Testis (tissue), 3 donors: Measurements from ENCODE around the gene CENPX. TPM values are rescaled to one million over a fixed set of nuclear protein-coding genes. Genes with fewer than 3 reads are reported as not detected.

Experiments
- DNase-seq: peaks from one replicate; pipeline ENCODE4 v3.0.0-alpha.2; 2019
- H3K27ac ChIP-seq, 2 donors: fragments of 200-600 bp; sonication (generic); one replicate each; pipeline ENCODE4 v1.5.1; 2019
- H3K27me3 ChIP-seq: fragments of 200-600 bp; sonication (generic); one replicate; pipeline ENCODE4 v1.5.1; 2019
- H3K36me3 ChIP-seq: fragments of 200-600 bp; sonication (generic); one replicate; pipeline ENCODE4 v1.5.1; 2017; ENCODE audit warnings: low read depth; ENCODE audit errors: missing control alignments
- H3K4me1 ChIP-seq: fragments of 200-600 bp; sonication (generic); one replicate; pipeline ENCODE4 v1.5.1; 2019
- H3K4me3 ChIP-seq, 2 donors: fragments of 200-600 bp; sonication (generic); one replicate each; pipeline ENCODE4 v1.5.1; 2017 to 2019
- H3K9me3 ChIP-seq: fragments of 200-600 bp; sonication (generic); one replicate; pipeline ENCODE4 v1.5.1; 2017
- CTCF ChIP-seq, 3 experiments: fragments of 450-650 bp in 2 of 3; fragments of 200-600 bp in 1 of 3; sonication (generic) in 1 of 3; IDR thresholded peaks; one replicate each; pipeline ENCODE4 v1.5.1; 2016 to 2019; ENCODE audit warnings: antibody characterized with exemption in 3 of 3, mild to moderate bottlenecking in 2 of 3, moderate library complexity in 1 of 3
- POLR2A ChIP-seq: fragments of 450-650 bp; IDR thresholded peaks from one replicate; pipeline ENCODE4 v1.6.1; 2017; ENCODE audit warnings: antibody characterized with exemption, mild to moderate bottlenecking, moderate library complexity
- WGBS, 2 donors: methylation state at CpG; one replicate each; pipeline ENCODE4 v1.1.5; 2018; 5-methylcytosine and 5-hydroxymethylcytosine counted together
- intact Hi-C: fragments of 100-400 bp; cut with DNase I; formaldehyde crosslinking; loops from one replicate; pipeline ENCODE4 v1.15.1; 2023; ENCODE audit warnings: low total_unique reads
- polyA plus RNA-seq: library from polyadenylated mRNA; stranded (reverse); fragments of 350-450 nt; fragmentation: Illumina TruSeq; extraction: RNeasy Lipid Tissue Mini Kit (QIAGEN cat#74804); gene quantifications from one replicate; pipeline ENCODE4 v1.2.3, GENCODE V29; 2014; ENCODE audit warnings: low read depth, low replicate concordance; ENCODE audit not compliant: insufficient read depth
- total RNA-seq, 2 donors: library from RNA; depleted of rRNA; stranded (reverse); fragments of >200 nt; gene quantifications; one replicate each; pipeline ENCODE4 v1.2.3, GENCODE V29; 2016

The CENPX gene
- total and polyA plus RNA-seq, 3 donors from 2014 or later, result 43.0 to 51.8 (median 43.5) TPM

GRCh38 chr17:82061047-82061925, 38.6 kb upstream of the CENPX start:
- Histone ChIP-seq H3K9me3 (no peaks in the 10 kb centered on the region), H3K4me3 (no peak overlapping the region), H3K36me3 (no peaks in the 10 kb centered on the region), H3K4me1 (peaks cover 15% of the 10 kb centered on the region), H3K27ac (no peak overlapping the region), H3K27me3 (no peaks in the 10 kb centered on the region)
- intact Hi-C loops, result no loop called here
- 86% methylated on average over 30 of the region's 34 CpGs; no CpG with 5 or more reads in 1 of the 2 donors for WGBS, 2 donors
- TF ChIP-seq CTCF (IDR thresholded peaks at IDR 0.05) (no peak), POLR2A (no peak)
- no peak for DNase-seq

- no peak for DNase-seq
- peaks cover 11% of the 10 kb centered on the region for H3K4me1 ChIP-seq
- no peak overlapping the region for H3K27ac ChIP-seq
- intact Hi-C loops, result no loop called here
- H3K27me3 ChIP-seq, result no peaks in the 10 kb centered on the region
- TF ChIP-seq POLR2A (no peak), CTCF (IDR thresholded peaks at IDR 0.05) (no peak)
- no peaks in the 10 kb centered on the region for H3K9me3 ChIP-seq
- no peaks in the 10 kb centered on the region for H3K36me3 ChIP-seq
- H3K4me3 ChIP-seq, result no peak overlapping the region
- WGBS, 2 donors, result 85 to 87% methylated on average over 9 to 14 of the region's 14 CpGs
These were observed 37.9 kb upstream of the CENPX start for GRCh38 chr17:82060614-82061013.

DNA sequence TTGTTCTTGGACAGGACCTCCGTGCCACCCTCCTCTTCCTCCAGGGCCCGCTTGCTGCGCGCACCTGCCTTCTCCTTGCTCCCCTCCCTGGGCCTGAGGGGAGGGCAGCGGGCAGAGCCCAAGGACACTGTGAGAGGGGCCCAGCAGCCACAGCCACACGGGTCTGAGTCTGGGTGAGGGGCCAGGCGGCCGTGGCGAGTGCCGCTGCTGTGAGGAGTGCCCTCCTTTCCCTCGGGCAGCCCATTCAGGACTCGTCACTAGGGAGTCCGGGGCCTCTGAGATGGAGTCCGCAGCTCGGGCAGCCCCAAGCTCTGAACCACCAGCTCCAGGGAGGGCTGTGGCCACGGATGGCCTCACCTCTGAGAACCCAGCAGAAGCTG, 37.3 kb upstream of the CENPX start:
- no peaks in the 10 kb centered on the region for H3K9me3 ChIP-seq
- H3K36me3 ChIP-seq, result no peaks in the 10 kb centered on the region
- DNase-seq, result no peak
- no peak for TF ChIP-seq CTCF (IDR thresholded peaks at IDR 0.05)
- no peak for TF ChIP-seq POLR2A
- H3K4me1 ChIP-seq, result peaks cover 10% of the 10 kb centered on the region
- H3K27ac ChIP-seq, result no peak overlapping the region
- H3K27me3 ChIP-seq, result no peaks in the 10 kb centered on the region
- WGBS, 2 donors, result 78 to 100% methylated on average over 2 to 16 of the region's 16 CpGs
- H3K4me3 ChIP-seq, result no peak overlapping the region
- intact Hi-C loops, result no loop called here

DNA sequence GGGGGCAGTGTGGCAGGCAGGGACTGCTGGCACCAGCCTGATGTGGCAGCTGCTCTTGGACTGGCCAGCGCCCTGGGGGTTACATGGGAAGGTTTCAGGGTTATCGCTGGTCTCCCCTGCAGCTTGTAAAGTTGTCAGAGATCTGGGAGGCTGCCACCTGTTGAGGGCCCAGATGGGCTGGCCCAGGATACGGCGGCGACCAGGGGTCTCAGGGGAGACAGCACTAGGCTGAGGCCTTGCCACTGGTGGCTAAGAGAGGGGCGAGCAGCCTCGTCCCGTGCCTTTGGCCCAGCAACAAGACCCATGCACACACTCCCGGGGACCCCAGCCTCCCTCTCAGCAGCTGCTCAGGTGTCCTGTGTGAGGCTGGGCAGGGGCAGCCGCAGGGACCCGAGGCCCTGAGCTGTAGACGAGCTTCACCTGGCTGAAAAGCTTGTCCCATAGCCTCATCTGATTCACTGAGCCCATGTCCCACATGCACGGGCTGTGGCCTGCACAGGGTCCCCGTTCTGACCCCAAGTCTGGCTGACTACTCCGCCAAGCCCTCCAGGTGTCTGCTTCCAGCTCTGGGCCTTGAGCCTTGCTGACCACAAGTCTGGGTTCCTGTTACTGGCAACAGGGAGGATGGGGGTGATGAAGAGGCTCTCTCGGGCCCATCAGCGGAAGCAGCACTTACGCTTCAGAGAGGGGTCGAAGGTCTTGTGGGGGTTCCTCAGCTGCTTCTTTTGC, 36.8 kb upstream of the CENPX start:
- Histone ChIP-seq H3K36me3 (no peaks in the 10 kb centered on the region), H3K27ac (no peak overlapping the region), H3K4me3 (no peak overlapping the region), H3K4me1 (peaks cover 5% of the 10 kb centered on the region), H3K9me3 (no peaks in the 10 kb centered on the region), H3K27me3 (no peaks in the 10 kb centered on the region)
- intact Hi-C loops, result no loop called here
- no peak for DNase-seq
- WGBS, 2 donors, result 73 to 75% methylated on average over 16 to 19 of the region's 19 CpGs
- TF ChIP-seq CTCF (IDR thresholded peaks at IDR 0.05) (no peak), POLR2A (no peak)
